ENCODE results near the gene ODAD4. TPM values are rescaled to one million over a fixed set of nuclear protein-coding genes. Genes with fewer than 3 reads are reported as not detected.

The ODAD4 gene
- total and polyA plus RNA-seq, 2 of the 8 experiments (the other 6 are each of a cell fraction or from before 2014, with no cell fraction given) = 0.48 to 1.3 TPM

DNA sequence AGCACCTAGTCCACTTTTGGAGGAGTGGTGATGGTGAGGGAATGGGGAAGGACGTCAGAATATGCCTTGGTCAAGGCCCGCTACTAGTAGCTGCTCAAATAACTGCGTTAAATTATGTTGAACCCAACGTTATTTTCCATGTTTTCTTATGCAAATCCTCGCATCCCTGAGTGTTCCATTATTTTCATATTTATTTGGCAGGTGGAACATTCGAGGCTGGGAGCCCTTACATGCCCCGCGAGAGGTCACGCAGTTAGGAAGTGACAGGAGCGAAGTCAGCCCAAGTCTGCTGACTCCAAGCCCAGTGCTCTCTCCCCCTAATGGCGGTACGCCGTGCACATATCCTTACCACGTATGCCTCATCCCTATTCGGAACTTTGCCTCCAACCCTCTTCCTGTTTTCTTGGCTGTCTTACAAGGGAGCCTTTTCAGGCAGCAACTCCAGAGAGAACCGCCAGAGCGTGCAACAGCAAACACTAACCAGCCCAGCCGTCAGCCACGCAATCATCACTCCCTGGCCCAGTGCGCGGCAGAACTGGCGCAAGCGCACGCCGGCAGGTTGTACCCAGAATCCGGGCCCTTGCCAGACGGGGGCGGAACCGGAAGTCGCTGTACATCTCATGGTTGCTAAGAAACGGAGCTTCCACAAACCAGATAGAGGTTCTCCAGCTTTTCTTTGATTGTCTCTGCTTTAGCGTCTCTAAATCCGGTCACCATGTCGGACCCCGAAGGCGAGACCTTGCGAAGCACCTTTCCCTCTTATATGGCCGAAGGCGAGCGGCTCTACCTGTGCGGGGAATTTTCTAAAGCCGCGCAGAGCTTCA is at the start of gene ODAD4 (continued):
- TF ChIP-seq POLR2A (IDR thresholded peaks at IDR 0.05; ENCODE audit: control extremely low read depth in 1 of 2, low read depth in 2 of 2, low read length in 2 of 2) = peak in 1 of 2 experiments; percentile 84; a peak in 2 of 3 replicates
- peak; percentile 85 for TF ChIP-seq KDM1A (IDR thresholded peaks at IDR 0.05; ENCODE audit: borderline replicate concordance, low read length)
- peak; percentile 63; the same call in 1 of the 2 replicates for TF ChIP-seq TBP (IDR thresholded peaks at IDR 0.05; ENCODE audit: low read depth, low read length)
- peak; percentile 36 to 46 for TF ChIP-seq RAD21 (IDR thresholded peaks at IDR 0.05 in 1 of 2, conservative IDR thresholded peaks at IDR 0.05 in 1 of 2; ENCODE audit: low read depth in 2 of 2, low read length in 2 of 2)
- 0 out of 2 replicates have a peak, but pooled peaks have one; percentile 4 for TF ChIP-seq CEBPB (IDR thresholded peaks at IDR 0.05; ENCODE audit: low read depth, low read length)
- TF ChIP-seq JUND (IDR thresholded peaks at IDR 0.05; ENCODE audit: low read length) = no peak
- TF ChIP-seq, protein P1, sequence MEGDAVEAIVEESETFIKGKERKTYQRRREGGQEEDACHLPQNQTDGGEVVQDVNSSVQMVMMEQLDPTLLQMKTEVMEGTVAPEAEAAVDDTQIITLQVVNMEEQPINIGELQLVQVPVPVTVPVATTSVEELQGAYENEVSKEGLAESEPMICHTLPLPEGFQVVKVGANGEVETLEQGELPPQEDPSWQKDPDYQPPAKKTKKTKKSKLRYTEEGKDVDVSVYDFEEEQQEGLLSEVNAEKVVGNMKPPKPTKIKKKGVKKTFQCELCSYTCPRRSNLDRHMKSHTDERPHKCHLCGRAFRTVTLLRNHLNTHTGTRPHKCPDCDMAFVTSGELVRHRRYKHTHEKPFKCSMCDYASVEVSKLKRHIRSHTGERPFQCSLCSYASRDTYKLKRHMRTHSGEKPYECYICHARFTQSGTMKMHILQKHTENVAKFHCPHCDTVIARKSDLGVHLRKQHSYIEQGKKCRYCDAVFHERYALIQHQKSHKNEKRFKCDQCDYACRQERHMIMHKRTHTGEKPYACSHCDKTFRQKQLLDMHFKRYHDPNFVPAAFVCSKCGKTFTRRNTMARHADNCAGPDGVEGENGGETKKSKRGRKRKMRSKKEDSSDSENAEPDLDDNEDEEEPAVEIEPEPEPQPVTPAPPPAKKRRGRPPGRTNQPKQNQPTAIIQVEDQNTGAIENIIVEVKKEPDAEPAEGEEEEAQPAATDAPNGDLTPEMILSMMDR (IDR thresholded peaks at IDR 0.05; ENCODE audit: control extremely low read depth in 1 of 3, insufficient read depth in 1 of 3, low read depth in 1 of 3, low read length in 3 of 3) = peak in 2 of 3 experiments; percentile 30 to 47; a peak in 3 of 4 replicates
- TF ChIP-seq KDM4A (IDR thresholded peaks at IDR 0.05; ENCODE audit: low read depth, low read length, severe bottlenecking) = peak; percentile 47
- peak; percentile 91 for TF ChIP-seq NRF1 (IDR thresholded peaks at IDR 0.05; ENCODE audit: low read depth, low read length)
- peak; percentile 57; the same call in 1 of the 2 replicates for TF ChIP-seq GABPA (IDR thresholded peaks at IDR 0.05; ENCODE audit: borderline replicate concordance, insufficient read depth, low read length)
- peak in 1 of 2 experiments; percentile 95; a peak in 1 of 4 replicates for TF ChIP-seq HDAC2 (IDR thresholded peaks at IDR 0.05; ENCODE audit: borderline replicate concordance in 1 of 2, low read depth in 2 of 2, low read length in 2 of 2)
- TF ChIP-seq BCL11A (IDR thresholded peaks at IDR 0.05; ENCODE audit: low read depth in 2 of 2, low read length in 2 of 2) = no peak
- TF ChIP-seq, protein P2, sequence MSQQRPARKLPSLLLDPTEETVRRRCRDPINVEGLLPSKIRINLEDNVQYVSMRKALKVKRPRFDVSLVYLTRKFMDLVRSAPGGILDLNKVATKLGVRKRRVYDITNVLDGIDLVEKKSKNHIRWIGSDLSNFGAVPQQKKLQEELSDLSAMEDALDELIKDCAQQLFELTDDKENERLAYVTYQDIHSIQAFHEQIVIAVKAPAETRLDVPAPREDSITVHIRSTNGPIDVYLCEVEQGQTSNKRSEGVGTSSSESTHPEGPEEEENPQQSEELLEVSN (IDR thresholded peaks at IDR 0.05) = peak; percentile 62; the same call in 1 of the 2 replicates
- no peak for TF ChIP-seq MAFK (IDR thresholded peaks at IDR 0.05; ENCODE audit: low read depth, low read length)
- TF ChIP-seq POLR2AphosphoS5 (IDR thresholded peaks at IDR 0.05; ENCODE audit: low read depth, low read length) = peak; percentile 83
- TF ChIP-seq SIN3A (conservative IDR thresholded peaks at IDR 0.05 in 1 of 2, IDR thresholded peaks at IDR 0.05 in 1 of 2; ENCODE audit: low read depth in 1 of 2, low read length in 2 of 2) = peak; percentile 47 to 86; a peak in 2 of 4 replicates
- TF ChIP-seq, protein P3, sequence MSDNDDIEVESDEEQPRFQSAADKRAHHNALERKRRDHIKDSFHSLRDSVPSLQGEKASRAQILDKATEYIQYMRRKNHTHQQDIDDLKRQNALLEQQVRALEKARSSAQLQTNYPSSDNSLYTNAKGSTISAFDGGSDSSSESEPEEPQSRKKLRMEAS (IDR thresholded peaks at IDR 0.05) = peak; percentile 61
- TF ChIP-seq SAP30 (IDR thresholded peaks at IDR 0.05; ENCODE audit: insufficient read depth, insufficient replicate concordance, low read length) = peak; percentile 80

Data from H1 (cell line).